K562 (cell line): ENCODE results near the gene BPI. TPM values are rescaled to one million over a fixed set of nuclear protein-coding genes. Genes with fewer than 3 reads are reported as not detected.

Source experiments
- CBX5 ChIP-seq: IDR thresholded peaks from 2 replicates; pipeline ENCODE4 v1.6.1; 2014; ENCODE audit warnings: low read depth, borderline replicate concordance
- CREB5 ChIP-seq: fragments of 250-450 bp; sonication (Bioruptor Pico); IDR thresholded peaks from 2 replicates; pipeline ENCODE4 v1.5.0; 2020; ENCODE audit warnings: mild to moderate bottlenecking
- HEY1 ChIP-seq: fragments of 250-450 bp; sonication (Bioruptor Pico); IDR thresholded peaks from 2 replicates; pipeline ENCODE4 v1.5.0; 2020; ENCODE audit warnings: mild to moderate bottlenecking, moderate library complexity, borderline replicate concordance
- MIER1 ChIP-seq: fragments of 450-650 bp; IDR thresholded peaks from 2 replicates; pipeline ENCODE4 v1.6.1; 2016; ENCODE audit warnings: antibody characterized with exemption, mild to moderate bottlenecking, low read depth
- MTA1 ChIP-seq: fragments of 450-650 bp; IDR thresholded peaks from 2 replicates; pipeline ENCODE4 v1.6.1; 2017; ENCODE audit warnings: borderline replicate concordance
- NCOA6 ChIP-seq: fragments of 450-650 bp; IDR thresholded peaks from 2 replicates; pipeline ENCODE4 v1.6.1; 2017; ENCODE audit warnings: mild to moderate bottlenecking
- NRF1 ChIP-seq, 2 experiments: fragments of 450-650 bp; IDR thresholded peaks in 1 of 2; conservative IDR thresholded peaks in 1 of 2; 2 replicates each; pipeline ENCODE4 v1.6.1; 2014; ENCODE audit warnings: mild to moderate bottlenecking in 2 of 2
- PTTG1 ChIP-seq: fragments of 450-650 bp; IDR thresholded peaks from 2 replicates; pipeline ENCODE4 v1.6.1; 2016; ENCODE audit warnings: low read depth, mild to moderate bottlenecking, missing genetic modification characterization, missing compliant biosample characterization
- RFX5 ChIP-seq: IDR thresholded peaks from 2 replicates; pipeline ENCODE4 v1.6.1; 2011; ENCODE audit warnings: low read depth, mild to moderate bottlenecking, improper control_type of control experiment, low read length
- SLC30A9 ChIP-seq: fragments of 250-450 bp; sonication (Bioruptor Pico); IDR thresholded peaks from 2 replicates; pipeline ENCODE4 v1.8.0; 2022; ENCODE audit warnings: mild to moderate bottlenecking, moderate library complexity
- STAT5B ChIP-seq: fragments of 250-450 bp; sonication (Bioruptor Pico); IDR thresholded peaks from 2 replicates; pipeline ENCODE4 v1.8.0; 2021; ENCODE audit warnings: mild to moderate bottlenecking, inconsistent platforms
- TEAD2 ChIP-seq: fragments of 450-650 bp; IDR thresholded peaks from 2 replicates; pipeline ENCODE4 v1.6.1; 2016; ENCODE audit warnings: missing genetic modification characterization, control low read depth, missing compliant biosample characterization
- TFAM ChIP-seq: fragments of 250-450 bp; sonication (Bioruptor Pico); conservative IDR thresholded peaks from 2 replicates; pipeline ENCODE4 v1.5.0; 2021; ENCODE audit warnings: mild to moderate bottlenecking, moderate library complexity
- TFE3 ChIP-seq: fragments of 450-650 bp; formaldehyde crosslinking; IDR thresholded peaks from 2 replicates; pipeline ENCODE4 v1.4.0; 2020; ENCODE audit warnings: mild to moderate bottlenecking, mixed read lengths
- ZNF561 ChIP-seq: fragments of 450-650 bp; formaldehyde crosslinking; conservative IDR thresholded peaks from 2 replicates; pipeline ENCODE4 v1.4.0; 2020; ENCODE audit warnings: mild to moderate bottlenecking, moderate library complexity
- polyA plus RNA-seq, 8 experiments: library from polyadenylated mRNA; depleted of rRNA in 4 of 8; stranded (reverse) in 5 of 8; unstranded in 3 of 8; fragments of >200 nt; fragmentation: Nextera tagmentation in 2 of 8; fragmentation: Illumina TruSeq in 1 of 8; extraction: Ambion mirVana in 2 of 8; extraction: Trizol in 1 of 8; gene quantifications; 2 replicates each; pipeline versions ENCODE4 v1.2.1 to v1.2.3, GENCODE V29; 2011 to 2014; ENCODE audit warnings: inconsistent platforms in 1 of 8, missing spikeins in 1 of 8
- total RNA-seq, 7 experiments: library from RNA; depleted of rRNA in 6 of 7; stranded (reverse); fragments of >200 nt in 6 of 7; fragmentation: Illumina TruSeq in 2 of 7; extraction: Trizol in 2 of 7; gene quantifications; 2 replicates each; pipeline versions ENCODE4 v1.2.1 to v1.2.3, GENCODE V29; 2011 to 2021; ENCODE audit warnings: low replicate concordance in 1 of 7
- TF ChIP-seq, protein P1 (sequence below): sonication (generic); formaldehyde crosslinking; IDR thresholded peaks from 2 replicates; pipeline ENCODE4 v1.5.0; 2020; ENCODE audit warnings: missing genetic modification reagents
- TF ChIP-seq, protein P2 (sequence below): fragments of 150-350 bp; IDR thresholded peaks from 2 replicates; pipeline ENCODE4 v1.6.1; 2014; ENCODE audit warnings: low read depth, mild to moderate bottlenecking, low read length, borderline replicate concordance
- TF ChIP-seq, protein P3 (sequence below): fragments of 450-650 bp; IDR thresholded peaks from 2 replicates; pipeline ENCODE4 v1.6.1; 2017; ENCODE audit warnings: mild to moderate bottlenecking, moderate library complexity

BPI gene
- total and polyA plus RNA-seq, 9 of the 15 experiments (the other 6 are each of a cell fraction or from before 2014, with no cell fraction given), result not detected

DNA sequence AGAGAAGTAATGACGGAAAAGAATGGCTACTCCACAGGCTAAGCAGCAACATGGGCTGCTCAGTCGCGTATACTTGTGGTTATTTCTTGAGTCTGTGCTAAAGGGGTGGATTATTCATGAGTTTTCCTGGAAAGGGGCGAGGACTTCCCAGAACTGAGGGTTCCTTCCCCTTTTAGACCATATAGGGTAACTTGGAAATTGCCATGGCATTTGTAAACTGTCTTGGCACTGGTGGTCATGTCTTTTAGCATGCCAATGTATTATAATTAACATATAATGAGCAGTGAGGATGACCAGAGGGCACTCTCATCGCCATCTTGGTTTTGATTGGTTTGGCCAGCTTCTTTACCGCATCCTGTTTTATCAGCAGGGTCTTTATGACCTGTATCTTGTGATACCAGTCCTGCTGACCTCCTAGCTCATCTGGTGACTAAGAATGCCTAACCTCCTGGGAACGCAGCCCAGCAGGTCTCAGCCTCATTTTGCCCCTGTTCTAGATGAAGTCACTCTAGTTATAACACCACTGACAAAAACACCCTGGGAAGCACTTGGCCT lies 53.8 kb downstream of the BPI start (continued):
- TF ChIP-seq TFE3 (CRISPR knock-in tag), result no peak
- TF ChIP-seq MIER1, result no peak
- TF ChIP-seq NCOA6, result no peak
- TF ChIP-seq MTA1, result no peak
- no peak for TF ChIP-seq HEY1 (CRISPR knock-in tag)
- no peak for TF ChIP-seq TEAD2 (tag)
- TF ChIP-seq, protein P1, sequence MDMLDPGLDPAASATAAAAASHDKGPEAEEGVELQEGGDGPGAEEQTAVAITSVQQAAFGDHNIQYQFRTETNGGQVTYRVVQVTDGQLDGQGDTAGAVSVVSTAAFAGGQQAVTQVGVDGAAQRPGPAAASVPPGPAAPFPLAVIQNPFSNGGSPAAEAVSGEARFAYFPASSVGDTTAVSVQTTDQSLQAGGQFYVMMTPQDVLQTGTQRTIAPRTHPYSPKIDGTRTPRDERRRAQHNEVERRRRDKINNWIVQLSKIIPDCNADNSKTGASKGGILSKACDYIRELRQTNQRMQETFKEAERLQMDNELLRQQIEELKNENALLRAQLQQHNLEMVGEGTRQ (CRISPR knock-in tag), result no peak
- TF ChIP-seq ZNF561, result no peak
- TF ChIP-seq SLC30A9 (CRISPR knock-in tag), result no peak
- no peak for TF ChIP-seq RFX5
- no peak for TF ChIP-seq TFAM
- peak; percentile 59; the same call in 1 of the 2 replicates for TF ChIP-seq PTTG1 (tag)
- TF ChIP-seq CBX5, result no peak
- TF ChIP-seq NRF1 (conservative IDR thresholded peaks at IDR 0.05 in 1 of 2, IDR thresholded peaks at IDR 0.05 in 1 of 2), result peak; percentile 57 to 65
- TF ChIP-seq, protein P2, sequence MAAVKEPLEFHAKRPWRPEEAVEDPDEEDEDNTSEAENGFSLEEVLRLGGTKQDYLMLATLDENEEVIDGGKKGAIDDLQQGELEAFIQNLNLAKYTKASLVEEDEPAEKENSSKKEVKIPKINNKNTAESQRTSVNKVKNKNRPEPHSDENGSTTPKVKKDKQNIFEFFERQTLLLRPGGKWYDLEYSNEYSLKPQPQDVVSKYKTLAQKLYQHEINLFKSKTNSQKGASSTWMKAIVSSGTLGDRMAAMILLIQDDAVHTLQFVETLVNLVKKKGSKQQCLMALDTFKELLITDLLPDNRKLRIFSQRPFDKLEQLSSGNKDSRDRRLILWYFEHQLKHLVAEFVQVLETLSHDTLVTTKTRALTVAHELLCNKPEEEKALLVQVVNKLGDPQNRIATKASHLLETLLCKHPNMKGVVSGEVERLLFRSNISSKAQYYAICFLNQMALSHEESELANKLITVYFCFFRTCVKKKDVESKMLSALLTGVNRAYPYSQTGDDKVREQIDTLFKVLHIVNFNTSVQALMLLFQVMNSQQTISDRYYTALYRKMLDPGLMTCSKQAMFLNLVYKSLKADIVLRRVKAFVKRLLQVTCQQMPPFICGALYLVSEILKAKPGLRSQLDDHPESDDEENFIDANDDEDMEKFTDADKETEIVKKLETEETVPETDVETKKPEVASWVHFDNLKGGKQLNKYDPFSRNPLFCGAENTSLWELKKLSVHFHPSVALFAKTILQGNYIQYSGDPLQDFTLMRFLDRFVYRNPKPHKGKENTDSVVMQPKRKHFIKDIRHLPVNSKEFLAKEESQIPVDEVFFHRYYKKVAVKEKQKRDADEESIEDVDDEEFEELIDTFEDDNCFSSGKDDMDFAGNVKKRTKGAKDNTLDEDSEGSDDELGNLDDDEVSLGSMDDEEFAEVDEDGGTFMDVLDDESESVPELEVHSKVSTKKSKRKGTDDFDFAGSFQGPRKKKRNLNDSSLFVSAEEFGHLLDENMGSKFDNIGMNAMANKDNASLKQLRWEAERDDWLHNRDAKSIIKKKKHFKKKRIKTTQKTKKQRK, result no peak
- no peak for TF ChIP-seq CREB5 (CRISPR knock-in tag)
- no peak for TF ChIP-seq STAT5B (CRISPR knock-in tag)
- TF ChIP-seq, protein P3, sequence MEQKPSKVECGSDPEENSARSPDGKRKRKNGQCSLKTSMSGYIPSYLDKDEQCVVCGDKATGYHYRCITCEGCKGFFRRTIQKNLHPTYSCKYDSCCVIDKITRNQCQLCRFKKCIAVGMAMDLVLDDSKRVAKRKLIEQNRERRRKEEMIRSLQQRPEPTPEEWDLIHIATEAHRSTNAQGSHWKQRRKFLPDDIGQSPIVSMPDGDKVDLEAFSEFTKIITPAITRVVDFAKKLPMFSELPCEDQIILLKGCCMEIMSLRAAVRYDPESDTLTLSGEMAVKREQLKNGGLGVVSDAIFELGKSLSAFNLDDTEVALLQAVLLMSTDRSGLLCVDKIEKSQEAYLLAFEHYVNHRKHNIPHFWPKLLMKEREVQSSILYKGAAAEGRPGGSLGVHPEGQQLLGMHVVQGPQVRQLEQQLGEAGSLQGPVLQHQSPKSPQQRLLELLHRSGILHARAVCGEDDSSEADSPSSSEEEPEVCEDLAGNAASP, result no peak
